Activated CD4-positive, CD25-positive, alpha-beta regulatory T cell (primary cell): ENCODE measurements around the gene GAB2.
"Not testable (repeated sequence)": the region's sequence is repeated elsewhere in the genome, so short reads cannot be mapped to it uniquely, and the experiment has no call there.

Experiments used
- DNase-seq, 4 experiments: peaks; one replicate each; lab custom pipeline; 2025; lab: John Stamatoyannopoulos, UW

Gene GAB2

DNA sequence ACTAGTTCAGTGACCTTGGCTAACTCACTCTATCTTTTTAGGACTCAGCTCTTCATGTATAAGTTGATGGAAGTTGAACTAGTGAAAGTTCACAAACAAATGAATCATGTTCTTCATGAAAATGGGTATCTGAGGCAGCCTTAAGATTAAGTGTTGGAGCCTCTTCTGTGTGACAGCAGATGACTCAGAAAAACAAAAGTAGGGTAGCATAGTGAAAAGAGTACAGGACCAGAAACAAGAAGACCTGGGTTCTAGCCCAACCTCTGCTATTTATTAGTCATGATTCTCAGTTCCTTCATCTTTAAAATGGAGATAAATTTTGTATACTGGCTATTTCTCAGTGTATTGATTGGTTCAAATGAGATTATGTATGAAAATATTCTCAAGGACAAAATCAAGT is 168.7 kb downstream of the GAB2 start:
- no peak for DNase-seq

- DNase-seq = no peak
These were observed 169.4 kb downstream of the GAB2 start for GRCh38 chr11:78248191-78248590.

DNA sequence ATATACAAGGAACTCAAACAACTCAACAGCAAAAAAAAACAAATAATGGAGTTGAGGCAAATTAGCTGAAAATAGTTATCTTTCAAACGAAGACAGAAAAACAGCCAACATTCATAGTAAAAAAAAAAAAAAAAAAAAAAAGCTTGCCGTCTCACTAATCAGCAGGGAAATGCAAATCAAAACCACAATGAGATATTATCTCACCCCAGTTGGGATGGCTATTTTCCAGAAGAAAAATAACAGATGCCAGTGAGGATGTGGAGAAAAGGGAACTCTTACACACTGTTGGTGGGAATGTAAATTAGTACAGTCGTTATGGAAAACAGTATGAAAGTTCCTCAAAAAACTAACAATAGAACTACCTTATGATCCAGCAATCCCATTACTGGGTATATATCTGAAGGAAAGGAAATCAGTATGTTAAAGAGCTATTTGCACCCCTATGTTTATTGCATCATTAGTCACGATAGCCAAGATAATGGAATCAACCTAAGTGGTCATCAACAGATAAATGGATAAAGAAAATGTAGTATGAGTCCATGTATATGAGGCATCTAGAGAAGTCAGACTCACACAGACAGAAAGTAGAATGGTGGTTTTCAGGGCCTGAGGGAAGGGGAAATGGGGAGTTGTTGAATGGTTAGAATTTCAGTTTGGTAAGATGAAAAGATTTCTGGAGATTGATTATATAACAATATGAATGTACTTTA is 172.9 kb downstream of the GAB2 start:
- no peak for DNase-seq

- no peak for DNase-seq
These were observed 173.5 kb downstream of the GAB2 start for GRCh38 chr11:78244080-78244479.

DNA sequence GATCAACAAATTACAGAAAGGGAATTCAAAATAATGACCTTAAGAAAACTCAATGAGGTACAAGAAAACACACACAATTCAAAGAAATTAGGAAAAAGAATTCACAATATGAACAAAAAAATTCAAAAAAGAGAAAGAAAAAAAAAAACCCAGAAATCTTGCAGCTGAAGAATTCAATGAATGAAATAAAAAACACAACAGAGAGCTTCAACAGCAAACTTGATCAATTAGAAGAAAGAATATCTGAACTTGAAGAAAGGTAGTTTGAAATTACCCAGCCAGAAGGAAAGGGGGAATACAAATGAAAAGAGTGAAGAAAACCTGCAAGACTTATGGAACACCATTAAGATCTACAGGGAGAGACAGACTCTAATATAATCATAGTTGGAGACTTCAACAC is 176.1 kb downstream of the GAB2 start:
- no peak for DNase-seq

- no peak for DNase-seq
These were observed 177.8 kb downstream of the GAB2 start for GRCh38 chr11:78239781-78240180.

- DNase-seq = no peak
These were observed 180.2 kb downstream of the GAB2 start for GRCh38 chr11:78237293-78238046.

- DNase-seq = no peak
These were observed 183.6 kb downstream of the GAB2 start for GRCh38 chr11:78234006-78234405.

GRCh38 chr11:78233046-78233445 is 184.6 kb downstream of the GAB2 start:
- DNase-seq = not testable (repeated sequence)

- DNase-seq = no peak
These were observed 185.6 kb downstream of the GAB2 start for GRCh38 chr11:78231962-78232501.

GRCh38 chr11:78230161-78230877 is 187.3 kb downstream of the GAB2 start:
- DNase-seq = no peak

DNA sequence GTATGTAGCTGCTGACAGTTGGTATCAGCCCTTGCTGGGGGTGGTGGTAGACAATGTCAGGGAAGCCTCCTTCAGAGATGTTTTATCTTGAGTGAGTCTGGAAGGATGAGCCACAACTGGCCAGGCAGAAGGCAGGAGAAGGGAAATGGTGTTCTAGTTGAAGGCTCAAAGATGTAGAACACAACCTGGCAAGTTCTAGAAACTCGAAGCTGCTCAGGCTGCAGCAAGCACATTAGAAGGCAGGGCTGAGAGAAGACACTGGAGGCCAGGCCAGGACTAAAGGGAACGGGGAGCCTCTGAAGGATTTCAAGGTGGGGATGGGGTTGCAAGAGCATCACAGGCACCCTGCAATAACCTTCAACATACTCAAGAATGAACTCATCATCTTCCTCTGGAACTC is 188.5 kb downstream of the GAB2 start:
- no peak for DNase-seq

DNA sequence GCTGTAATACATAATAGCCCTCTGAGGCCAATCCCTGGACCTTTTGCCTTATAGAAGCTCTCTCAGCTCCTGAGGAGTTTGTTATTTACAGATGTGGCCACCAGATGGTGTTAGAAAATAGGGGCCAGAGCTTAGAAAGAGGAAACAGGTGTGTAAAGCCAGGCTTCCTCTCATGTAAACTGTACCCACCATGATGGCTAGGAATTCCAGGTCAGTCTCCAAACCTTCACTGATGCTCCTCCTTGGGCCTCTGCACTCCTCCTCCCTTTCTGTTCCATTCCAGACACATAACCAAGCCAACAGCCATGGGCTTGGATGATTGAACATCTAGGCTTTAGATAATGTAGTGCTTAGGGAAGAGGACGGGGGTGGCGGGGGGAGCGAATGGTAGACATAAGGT is 189.2 kb downstream of the GAB2 start:
- no peak for DNase-seq

DNA sequence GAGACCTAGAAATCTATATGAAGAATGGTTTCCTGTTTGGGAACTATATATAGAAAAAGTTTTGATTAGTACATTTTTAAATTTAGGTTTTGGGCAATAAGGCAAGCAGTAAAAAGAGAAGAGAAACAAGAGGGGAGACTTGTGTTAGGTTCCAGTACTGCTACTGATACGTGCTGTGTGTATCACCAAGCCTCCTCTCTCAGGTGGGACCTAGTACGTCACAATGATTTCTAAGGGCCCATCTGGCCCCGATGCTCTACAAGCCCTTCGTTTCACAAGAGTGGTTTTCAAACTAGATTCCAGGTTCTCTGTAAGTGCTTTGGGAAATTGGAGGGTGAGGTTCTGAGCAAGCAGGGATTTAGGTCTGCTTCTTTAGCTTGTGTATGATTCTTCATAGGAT is 189.7 kb downstream of the GAB2 start:
- no peak for DNase-seq

- no peak for DNase-seq
These were observed 190.6 kb downstream of the GAB2 start for GRCh38 chr11:78226684-78227680.

GRCh38 chr11:78224906-78225420 is 192.7 kb downstream of the GAB2 start:
- DNase-seq = no peak

DNA sequence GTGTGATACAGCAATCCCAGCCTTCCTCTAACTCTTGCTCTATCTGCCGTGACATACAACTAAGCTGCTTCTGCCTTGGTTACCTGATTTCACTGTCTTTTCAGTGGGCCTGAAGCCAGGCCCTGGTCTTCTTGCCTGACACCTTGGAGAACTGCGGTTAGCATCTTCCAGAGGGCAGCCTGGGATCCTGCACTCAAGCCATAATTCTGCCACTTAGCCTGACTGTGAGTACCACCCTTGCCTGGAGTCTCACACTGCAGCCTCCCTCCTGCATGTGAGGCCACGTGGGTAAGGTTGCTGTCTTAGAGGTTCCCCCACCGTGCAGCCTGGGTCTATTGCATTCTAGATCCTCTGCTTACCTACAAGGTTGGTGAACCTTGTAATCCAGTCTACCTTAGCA is 193.1 kb downstream of the GAB2 start:
- no peak for DNase-seq

- no peak for DNase-seq
These were observed 194.2 kb downstream of the GAB2 start for GRCh38 chr11:78223320-78223954.

DNA sequence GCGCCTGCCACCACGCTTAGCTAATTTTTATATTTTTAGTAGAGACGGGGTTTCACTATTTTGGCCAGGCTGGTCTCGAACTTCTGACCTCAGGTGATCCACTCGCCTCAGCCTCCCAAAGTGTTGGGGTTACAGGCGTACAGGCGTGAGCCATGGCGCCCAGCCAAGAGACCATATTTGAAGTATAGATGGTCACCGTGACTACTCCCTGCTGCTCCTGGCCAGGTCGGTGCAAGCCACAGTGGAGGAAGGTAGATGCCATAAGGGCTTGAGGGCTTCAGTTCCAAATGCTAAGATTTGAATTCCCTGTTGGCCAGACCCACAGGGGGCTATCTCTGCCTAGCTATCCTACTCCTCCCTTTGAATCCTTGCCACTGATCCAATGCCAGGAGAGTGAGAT is 194.9 kb downstream of the GAB2 start:
- DNase-seq = not testable (repeated sequence)

- no peak for DNase-seq
These were observed 196.0 kb downstream of the GAB2 start for GRCh38 chr11:78221396-78222315.
